RPMI7951 (cell line): ENCODE measurements around the gene LRG1. TPM values are rescaled to one million over a fixed set of nuclear protein-coding genes. Genes with fewer than 3 reads are reported as not detected.
"Not testable (repeated sequence)": the region's sequence is repeated elsewhere in the genome, so short reads cannot be mapped to it uniquely, and the experiment has no call there.

Experiments
- DNase-seq: peaks from one replicate; pipeline ENCODE4 v3.0.0-alpha.2; 2012; ENCODE audit warnings: low read depth
- total RNA-seq: library from RNA; depleted of rRNA; stranded (reverse); fragments of >200 nt; shearing (Covaris generic); gene quantifications from 2 replicates; pipeline ENCODE4 v1.2.3, GENCODE V29; 2014

The LRG1 gene
- total RNA-seq, 1 experiment from 2014 or later = not detected

DNA sequence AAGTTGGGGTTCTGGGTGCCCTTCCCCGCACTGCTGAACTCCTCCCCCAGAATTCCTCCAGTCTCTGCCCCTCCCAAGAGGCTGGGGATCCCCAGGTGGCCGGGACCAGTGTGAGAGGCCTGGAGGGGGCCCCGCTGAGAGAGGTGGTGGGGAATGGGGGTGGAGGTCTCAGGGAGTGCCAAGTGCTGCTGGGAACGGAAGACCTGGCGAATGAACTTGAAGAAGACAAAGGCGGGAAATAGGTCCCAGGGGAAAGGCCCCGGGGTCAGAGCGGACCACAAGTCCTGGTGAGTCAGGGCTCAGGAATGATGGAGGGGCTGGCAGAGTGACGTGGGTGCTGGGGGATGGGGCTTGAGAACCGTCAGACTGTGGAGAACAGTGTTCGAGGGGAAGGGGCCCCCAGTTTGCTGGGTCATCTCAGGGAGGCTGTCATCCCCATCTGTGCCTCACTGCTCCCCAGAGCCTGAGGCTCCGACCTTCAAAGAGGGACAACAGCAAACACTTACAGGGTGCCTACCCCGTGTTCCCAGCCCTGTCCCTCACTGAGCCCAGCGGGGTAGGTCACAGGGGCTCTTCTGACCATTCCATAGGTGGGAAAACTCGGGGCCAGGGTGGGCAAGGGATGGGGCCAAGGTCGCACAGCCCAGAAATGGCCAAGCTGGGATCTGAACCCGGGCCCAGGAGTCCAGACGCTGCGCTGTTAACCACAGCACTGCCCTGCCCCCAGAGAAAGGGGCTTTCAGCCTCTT is 35.6 kb upstream of the LRG1 start:
- DNase-seq = peak; percentile 93

DNA sequence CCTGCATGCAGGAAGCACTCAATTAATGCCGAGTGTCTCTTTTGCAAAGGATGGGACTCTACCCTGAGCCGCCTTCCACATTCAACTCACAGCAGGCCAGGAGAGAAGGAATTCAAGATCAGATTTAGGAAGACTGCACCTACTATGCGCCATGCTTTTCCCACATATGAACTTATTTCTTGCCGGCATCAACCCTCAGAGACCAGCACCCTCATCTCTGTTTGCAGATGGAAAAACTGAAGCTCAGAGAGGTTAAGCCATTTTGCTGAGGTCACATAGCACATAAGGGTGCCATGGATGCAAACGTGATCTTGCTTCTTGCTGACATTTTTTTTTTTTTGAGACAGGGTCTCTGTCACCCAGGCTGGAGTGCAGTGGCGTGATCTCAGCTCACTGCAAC is 33.8 kb upstream of the LRG1 start:
- no peak for DNase-seq

DNA sequence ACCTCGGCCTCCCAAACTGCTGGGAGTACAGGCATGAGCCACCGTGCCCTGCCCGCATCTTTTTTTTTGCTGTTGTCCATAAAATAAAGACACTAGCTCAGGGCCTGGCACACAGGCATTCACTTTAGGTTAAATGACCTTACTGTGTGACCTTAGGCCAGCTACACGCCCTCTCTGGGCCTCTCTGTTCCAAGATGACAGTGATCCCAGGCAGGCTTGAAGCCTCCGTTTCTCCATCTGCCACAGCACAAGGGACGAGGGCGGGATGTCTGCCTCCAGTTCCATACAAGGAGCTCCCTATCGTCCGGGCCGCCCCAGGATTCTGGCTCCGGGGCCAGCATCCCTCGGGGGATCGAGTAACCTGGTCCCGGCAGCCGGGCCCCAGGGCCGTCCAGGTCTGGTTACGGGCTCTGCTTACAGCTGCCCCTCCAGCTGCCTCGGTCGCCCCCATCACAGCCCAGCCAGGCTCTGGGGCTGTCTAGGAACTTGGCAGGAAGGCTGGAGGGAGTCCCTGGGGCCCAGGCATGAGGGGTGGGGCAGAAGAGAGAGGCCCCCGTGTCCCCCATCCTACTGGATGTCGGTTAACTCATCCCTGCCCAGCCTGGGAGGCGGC is 31.6 kb upstream of the LRG1 start:
- DNase-seq = no peak

DNA sequence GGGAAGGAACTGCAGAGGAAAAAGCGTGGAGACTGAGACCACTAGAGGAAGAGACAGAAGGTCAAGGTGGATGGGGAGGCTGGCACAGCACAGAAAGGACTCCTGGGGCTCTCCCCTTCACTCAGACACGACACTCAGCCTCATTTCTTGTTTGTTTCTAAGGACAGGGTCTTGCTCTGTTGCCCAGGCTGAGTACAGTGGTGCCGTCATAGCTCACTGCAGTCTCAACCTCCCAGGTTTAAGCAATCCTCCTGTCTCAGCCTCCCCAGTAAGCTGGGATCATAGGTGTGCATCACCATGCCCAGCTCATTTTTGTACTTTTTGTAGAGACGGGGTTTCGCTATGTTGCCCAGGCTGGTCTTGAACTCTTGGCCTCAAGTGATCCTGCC is 31.1 kb upstream of the LRG1 start:
- DNase-seq = no peak

DNA sequence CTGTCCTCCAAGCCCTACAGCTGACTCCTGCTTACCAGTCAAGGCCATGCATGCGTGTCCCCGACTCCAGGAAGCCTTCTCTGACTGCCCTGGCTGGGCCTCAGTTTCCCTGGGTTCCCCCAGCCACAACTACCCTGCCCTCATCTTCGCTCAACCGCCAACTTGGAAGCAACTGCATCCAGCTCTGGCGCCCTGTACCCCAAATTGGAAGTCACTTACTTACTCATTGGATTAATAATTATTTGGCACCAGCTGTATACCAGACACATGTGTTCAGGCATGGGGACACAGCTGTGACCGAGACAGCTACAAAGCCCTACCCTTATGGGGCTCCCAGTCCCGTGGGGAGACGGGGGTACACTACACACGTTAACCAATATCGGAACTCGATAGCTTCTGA is 30.6 kb upstream of the LRG1 start:
- DNase-seq = no peak

DNA sequence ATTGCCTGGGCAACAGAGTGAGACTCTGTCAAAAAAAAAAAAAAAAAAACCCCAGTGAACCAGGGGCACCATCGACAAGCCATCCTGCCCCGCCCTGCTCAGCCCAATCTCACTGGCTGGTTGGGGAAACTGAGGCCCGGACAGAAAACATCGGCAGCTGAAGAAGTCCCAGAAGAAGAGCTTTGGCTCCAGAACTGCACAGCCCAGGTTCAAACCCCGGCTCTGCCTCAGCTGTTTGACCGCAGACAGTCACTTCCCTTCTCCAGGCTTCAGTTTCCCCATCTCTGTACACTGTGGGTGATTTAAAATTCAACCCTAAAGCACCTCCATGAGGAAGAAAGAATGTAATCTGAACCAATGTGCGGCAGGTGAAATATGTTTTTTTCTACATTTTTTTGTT is 29.1 kb upstream of the LRG1 start:
- no peak for DNase-seq

DNA sequence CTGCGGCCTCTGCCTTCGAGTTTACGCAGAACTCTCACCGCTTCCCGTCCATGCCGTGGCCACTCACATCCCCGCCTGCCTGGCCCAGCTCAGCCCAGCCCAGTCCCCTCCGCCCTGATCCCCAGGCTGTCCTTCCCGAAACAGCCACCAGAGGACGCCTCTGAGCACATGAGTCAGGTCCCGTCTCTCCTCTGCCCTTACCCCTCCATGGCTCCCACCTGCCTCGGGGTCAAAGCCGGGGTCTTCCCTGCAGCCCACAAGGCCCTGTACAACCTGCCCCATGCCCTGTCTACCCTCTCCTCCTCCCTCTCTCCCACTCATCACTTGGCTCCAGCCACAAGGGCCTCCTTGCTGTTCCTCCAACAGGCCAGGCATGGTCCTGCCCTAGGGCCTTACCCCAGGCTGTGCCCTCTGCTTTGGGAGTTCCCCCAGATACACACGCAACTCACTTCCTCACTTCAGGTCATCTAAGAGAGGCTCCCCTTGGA is 27.8 kb upstream of the LRG1 start:
- DNase-seq = no peak

DNA sequence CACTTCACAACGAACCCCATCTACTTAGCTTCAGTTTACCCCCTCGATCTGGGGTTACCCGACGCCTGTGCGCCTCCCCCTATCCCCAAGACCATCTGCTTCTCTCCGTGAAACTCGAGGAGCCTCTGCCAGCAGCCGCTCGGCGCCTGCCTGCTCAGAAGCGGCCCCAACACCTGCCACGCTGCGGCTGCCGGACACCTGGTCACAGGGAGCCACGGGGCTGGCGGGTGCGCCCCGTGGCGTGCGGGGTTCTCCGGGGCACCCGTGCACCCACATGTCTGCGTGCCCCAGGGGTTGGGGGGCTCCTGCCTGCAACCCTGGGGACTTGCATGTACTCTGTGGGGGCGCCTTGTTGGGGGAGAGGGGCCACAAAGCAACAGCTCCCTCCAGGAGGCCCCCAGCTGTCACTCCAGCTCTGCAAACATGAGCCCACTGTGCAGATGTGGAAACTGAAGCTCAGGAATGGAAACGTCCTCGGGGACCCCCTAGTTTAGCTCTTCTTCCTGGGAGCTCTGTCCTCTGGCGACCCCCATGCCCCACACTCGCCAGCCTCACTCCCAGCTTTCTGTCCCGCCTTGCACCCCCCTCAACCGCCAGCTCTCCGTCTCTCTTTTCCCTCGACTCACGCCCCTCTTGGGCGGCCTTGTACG is 26.7 kb upstream of the LRG1 start:
- no peak for DNase-seq

DNA sequence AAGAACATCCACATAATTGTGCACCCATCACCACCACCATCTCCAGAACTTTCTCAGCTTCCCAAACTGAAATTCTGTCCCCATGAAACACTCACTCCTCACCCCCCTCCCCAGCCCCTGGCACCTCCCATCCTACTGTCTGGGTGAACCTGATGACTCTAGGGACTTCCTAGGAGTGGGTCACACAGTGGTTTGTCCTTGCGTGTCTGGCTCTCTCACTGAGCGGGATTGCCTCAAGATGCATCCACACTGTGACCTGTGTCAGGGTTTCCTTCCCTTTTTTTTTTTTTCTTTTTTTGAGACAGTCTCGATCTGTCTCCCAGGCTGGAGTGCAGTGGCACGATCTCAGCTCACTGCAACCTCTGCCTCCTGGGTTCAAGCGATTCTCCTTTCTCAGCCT is 23.7 kb upstream of the LRG1 start:
- DNase-seq = not testable (repeated sequence)

DNA sequence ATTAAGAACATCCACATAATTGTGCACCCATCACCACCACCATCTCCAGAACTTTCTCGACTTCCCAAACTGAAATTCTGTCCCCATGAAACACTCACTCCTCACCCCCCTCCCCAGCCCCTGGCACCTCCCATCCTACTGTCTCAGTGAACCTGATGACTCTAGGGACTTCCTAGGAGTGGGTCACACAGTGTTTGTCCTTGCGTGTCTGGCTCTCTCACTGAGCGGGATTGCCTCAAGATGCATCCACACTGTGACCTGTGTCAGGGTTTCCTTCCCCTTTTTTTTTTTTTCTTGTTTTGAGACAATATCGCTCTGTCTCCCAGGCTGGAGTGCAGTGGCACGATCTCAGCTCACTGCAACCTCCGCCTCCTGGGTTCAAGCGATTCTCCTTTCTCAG is 22.2 kb upstream of the LRG1 start:
- not testable (repeated sequence) for DNase-seq

DNA sequence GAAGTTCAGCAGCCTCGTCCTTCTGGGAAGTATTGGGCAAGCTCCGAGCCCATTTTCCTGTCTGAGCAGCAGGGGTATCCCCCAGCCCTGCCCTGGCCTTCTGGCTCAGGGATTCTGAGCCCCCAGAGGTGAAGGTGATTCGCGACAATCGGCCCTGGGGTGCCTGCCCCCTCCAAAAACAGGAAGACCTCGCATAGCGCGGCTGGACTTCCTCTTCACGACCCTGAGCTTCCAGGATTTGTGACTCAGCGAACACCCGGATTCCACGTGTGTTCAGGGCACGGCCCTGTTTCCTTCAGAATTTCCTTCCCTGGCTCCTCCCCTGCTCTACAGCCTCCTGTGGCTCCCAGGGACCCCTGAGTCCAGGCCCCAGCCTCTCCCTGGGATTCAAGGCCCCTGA is 19.7 kb upstream of the LRG1 start, which contains the start of gene SEMA6B:
SEMA6B (minus strand) TSS at position 116 of the 400 bp plus-strand sequence. CDS start 1,227 bp downstream, outside the sequence.
- DNase-seq = no peak

DNA sequence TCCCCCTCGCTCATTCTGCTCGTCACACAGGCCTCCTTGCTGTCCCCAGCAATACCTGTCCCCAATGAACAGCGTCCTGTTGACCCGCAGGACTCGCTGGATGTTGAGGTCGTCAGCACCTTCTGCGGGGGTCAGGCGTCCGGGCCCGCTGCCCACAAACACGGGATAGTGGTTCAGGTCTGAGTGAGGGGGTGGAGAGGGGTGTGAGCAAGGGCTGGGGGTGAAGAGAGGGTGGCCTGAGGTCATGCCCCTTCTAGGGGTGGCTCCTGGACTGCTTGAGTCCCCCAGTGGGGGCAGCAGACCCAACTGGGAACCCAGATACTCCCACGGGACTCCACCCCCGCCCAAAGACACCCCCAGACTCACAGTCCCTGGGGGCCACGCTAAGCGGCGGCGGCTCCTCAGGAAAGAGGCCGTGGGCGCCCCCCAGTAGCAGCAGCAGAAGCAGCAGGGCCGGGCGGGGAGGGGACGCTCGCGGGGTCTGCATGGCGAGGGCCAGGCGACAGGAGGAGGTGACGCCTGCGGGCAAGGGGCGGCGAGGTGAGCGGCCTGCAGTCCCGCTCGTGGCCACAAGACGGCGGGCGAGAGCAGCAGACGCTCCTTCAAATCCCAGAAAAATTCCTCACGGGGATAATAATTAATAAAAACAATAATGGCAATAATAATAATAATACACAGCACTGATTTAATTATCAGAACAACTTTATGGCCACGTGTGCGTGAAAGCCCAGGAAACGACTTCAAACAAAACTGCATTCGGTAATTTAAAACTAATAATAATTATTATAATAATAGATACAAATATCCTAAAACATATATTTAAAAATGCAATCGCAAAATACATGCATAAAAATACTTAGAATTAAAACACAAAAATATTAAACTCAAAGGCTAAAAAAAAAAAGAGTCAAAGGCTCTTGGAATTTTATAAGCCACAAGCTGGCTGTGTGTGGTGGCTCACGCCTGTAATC is 18.4 kb upstream of the LRG1 start:
- DNase-seq = no peak

DNA sequence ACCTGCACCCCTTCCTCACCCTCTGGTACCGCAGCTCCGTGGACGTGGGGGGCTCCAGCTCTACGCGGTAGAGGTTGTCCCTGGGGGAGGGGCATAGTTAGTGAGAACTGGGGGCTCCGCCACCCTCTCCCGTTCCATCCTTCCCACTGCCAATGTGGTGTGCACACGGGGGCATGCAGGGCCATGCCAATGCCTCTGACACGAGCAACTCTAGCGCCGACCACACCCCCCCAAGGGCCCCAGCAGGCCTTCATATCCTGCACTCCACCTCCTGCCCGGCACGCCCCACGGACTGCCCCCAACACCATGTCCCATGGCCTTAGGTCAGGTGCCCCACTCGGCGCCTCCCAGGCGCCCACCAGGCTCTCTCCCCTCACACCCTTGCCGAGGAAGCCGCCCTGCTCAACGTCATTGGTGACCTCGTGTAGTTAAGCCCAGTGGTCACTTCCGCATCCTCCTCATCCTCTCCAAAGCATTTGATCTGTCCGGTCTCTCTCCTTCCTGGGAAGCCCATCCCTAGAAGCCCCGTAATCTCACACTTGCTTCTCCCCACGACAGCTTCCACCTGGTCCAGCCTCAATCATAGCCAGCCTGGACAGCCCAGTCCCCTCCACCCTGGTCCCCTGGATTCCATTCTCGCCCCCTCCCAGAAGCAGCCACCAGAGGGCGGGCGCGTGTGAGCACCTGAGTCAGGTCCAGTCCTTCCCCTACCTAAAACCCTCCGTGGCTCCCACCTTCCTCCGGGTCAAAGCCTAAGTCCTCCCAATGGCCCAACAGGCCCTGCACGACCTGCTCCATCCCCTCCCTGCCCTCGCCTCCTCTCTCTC is 17.5 kb upstream of the LRG1 start:
- DNase-seq = no peak

DNA sequence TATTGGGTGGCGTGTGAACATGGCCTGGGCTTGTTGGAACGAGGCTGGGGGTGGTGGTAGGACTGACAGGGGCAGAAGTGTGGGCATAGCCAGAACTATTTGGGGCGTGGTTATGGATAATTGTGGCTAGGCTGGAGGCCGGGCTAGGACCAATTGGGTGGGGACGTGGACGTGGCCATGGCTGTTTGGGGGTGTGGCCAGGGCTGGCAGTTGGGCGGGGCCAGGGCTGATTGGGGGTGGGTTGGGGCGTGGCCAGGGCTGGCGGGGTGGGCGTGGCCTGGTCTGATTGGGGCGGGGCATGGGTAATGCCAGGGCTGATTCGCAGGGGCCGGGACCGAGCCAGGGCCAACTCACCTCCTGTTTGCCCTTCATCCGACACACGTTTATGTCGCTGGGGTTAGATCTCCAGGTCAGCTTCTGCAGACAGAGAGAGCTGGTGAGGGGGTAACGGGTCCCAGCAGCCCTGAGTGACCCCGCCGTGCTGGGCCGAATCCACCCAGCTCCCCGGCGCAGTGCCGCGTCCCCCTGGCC is 16.8 kb upstream of the LRG1 start:
- peak; percentile 36 for DNase-seq

DNA sequence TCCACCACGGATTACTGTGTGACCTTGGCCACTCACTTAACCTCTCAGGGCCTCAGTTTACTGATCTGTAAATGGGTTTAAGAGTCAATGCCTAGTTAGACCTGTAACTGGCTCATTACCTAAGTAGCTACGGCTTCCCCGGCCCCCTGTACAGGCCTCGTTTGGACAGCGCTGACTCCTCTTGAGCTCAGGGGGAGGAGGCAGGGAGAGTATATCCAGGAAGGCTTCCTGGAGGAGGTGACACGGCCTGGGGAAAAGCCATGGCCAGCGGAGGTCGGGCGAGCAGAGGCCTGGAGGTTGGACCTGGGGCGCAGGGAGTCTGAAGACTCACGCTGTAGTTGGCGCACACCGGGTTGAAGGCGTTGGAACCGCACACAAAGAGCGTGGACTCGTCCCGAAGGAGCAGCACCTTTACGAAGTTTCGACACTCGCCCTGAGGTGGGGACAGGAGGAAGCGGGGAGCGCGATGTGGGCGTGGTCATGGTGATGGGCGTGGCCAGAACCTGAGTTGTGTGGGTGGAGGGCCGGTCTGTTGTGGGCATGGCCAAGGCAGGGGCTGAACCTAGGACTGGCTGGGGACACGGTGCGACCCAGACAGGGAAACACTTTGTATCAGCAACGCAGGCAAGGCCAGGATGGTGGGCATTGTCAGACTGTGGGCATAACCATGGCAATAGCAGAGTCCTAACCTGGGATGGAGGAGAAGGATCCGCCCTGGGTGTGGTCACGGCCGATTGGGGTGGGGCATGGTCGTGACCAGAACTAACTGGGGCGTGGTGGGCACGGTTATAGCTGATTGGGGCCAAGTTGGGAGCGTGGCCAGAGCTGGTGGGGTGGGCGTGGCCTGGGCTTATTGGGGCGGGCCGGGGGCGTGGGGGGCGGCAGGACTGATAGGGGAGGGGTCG is 16.1 kb upstream of the LRG1 start:
- no peak for DNase-seq

DNA sequence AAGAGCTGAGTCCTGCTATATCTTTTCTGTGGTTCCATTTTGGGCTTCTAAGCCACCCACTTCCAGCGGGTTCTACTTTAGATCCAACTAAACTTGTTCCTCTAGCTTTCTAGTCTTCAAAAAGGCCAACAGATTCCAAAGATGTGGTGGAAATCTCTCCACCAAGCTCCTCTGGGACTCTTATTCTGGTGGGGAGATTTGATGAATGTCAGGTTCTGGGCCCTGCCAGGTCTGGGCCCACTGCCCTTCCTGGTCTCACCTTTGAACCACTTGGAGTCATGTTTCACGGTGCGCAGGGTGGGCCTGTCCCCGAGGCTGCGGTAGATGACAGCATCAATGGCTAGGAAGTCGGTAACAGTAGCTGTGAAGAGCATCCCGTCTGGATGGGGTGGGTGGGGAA is 14.9 kb upstream of the LRG1 start:
- no peak for DNase-seq

DNA sequence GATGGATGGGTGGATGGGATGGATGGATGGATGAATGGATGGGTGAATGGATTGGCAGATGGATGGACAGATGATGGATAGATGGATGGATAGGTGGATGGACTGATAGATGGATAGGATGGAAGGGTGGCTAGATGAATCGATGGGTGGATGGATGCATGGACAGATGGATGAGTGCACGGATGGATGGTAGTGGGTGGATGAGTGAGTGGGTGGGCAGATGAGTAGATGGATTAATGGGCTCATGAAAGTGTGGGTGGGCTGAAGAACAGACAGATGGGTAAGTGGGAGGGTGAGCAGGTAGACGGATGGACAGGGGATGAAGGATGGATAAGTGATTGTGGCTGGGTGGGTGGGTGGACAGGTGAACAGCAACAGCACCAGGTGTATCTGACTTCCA is 13.9 kb upstream of the LRG1 start:
- DNase-seq = no peak

DNA sequence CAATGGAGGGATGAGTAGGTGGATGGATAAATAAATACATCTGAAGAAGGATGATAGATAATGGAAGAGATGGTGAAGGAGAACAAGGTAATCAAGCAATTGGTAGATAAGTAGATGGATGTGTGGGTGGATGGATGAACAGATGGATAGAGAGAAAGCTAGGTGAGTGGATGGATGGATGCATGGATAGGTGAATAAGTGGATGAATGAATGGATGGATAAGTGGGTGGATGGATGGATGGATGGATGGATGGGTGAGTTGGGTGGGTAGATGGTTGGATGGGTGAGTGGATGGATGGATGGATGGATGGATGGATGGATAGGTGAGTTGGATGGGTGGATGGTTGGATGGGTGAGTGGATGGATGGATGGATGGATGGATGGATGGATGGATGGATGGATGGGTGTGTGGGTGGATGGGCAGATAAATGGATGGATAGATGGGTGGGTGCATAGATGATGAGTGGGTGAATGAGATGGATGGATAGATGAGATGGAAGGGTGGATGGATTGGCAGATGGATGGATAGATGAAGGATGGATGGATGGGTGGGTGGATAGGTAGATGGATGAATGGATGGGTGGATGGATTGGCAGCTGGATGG is 13.4 kb upstream of the LRG1 start:
- no peak for DNase-seq

DNA sequence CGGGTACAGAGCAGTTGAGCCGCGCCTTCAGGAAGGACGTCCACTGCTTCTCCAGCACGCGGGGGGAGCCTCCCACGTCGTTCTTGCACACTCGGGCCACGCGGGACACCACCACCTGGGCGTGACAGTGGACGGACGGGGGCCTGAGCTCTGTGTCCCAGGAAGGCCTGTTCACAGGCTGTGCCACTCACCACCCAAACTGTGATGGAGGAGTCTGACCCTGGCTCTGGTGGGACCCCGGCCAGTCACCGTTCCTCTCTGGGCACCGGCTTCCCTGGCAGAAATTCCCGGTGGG is 12.6 kb upstream of the LRG1 start:
- no peak for DNase-seq
